HG02884 (cell line): ENCODE measurements around the gene NEDD4L.

Experiments
- ATAC-seq: cut with Tn5 transposase; IDR thresholded peaks from one replicate; pipeline ENCODE4 v1.9.1; 2021; ENCODE audit warnings: mild to moderate bottlenecking, moderate library complexity; ENCODE audit not compliant: unreplicated experiment

The NEDD4L gene

GRCh38 chr18:58228762-58229161, 184.7 kb downstream of the NEDD4L start:
- ATAC-seq = no peak

GRCh38 chr18:58229162-58229561, 185.1 kb downstream of the NEDD4L start:
- ATAC-seq = no peak

- peak; percentile 53 for ATAC-seq
These were observed 186.6 kb downstream of the NEDD4L start for GRCh38 chr18:58230438-58231179.

- ATAC-seq = no peak
These were observed 187.9 kb downstream of the NEDD4L start for GRCh38 chr18:58231930-58232329.

GRCh38 chr18:58232668-58233067, 188.6 kb downstream of the NEDD4L start:
- no peak for ATAC-seq

- ATAC-seq = no peak
These were observed 190.3 kb downstream of the NEDD4L start for GRCh38 chr18:58234359-58234741.

- no peak for ATAC-seq
These were observed 191.0 kb downstream of the NEDD4L start for GRCh38 chr18:58235001-58235436.

GRCh38 chr18:58239879-58240278, 195.9 kb downstream of the NEDD4L start:
- ATAC-seq = no peak

GRCh38 chr18:58241026-58241679, 197.1 kb downstream of the NEDD4L start:
- no peak for ATAC-seq

GRCh38 chr18:58241877-58242276, 197.9 kb downstream of the NEDD4L start:
- ATAC-seq = no peak

GRCh38 chr18:58242435-58242834, 198.4 kb downstream of the NEDD4L start:
- no peak for ATAC-seq

- ATAC-seq = no peak
These were observed 198.9 kb downstream of the NEDD4L start for GRCh38 chr18:58242968-58243367.

- no peak for ATAC-seq
These were observed 199.4 kb downstream of the NEDD4L start for GRCh38 chr18:58243401-58243800.

GRCh38 chr18:58247363-58247834, 203.4 kb downstream of the NEDD4L start:
- ATAC-seq = no peak

- no peak for ATAC-seq
These were observed 205.7 kb downstream of the NEDD4L start for GRCh38 chr18:58249712-58250111.

GRCh38 chr18:58251416-58251815, 207.4 kb downstream of the NEDD4L start:
- ATAC-seq = no peak

GRCh38 chr18:58252166-58252565, 208.1 kb downstream of the NEDD4L start:
- no peak for ATAC-seq

- no peak for ATAC-seq
These were observed 209.3 kb downstream of the NEDD4L start for GRCh38 chr18:58253318-58253717.

GRCh38 chr18:58253871-58254270, 209.8 kb downstream of the NEDD4L start:
- ATAC-seq = no peak

- ATAC-seq = no peak
These were observed 211.0 kb downstream of the NEDD4L start for GRCh38 chr18:58254873-58255511.

GRCh38 chr18:58255701-58256311, 211.8 kb downstream of the NEDD4L start:
- ATAC-seq = no peak
